HepG2 (cell line): ENCODE measurements around the gene RB1. TPM values are rescaled to one million over a fixed set of nuclear protein-coding genes. Genes with fewer than 3 reads are reported as not detected.

Source experiments
- ATAC-seq: fragments of 200-7000 bp; cut with Tn5 transposase; 3 replicates; pipeline ENCODE4 v1.9.1; 2020; ENCODE audit warnings: mild to moderate bottlenecking, moderate library complexity
- BruUV-seq: library from RNA; stranded (reverse); fragments of 400-500 nt; replicated peaks from 2 replicates; lab custom pipeline; 2021; lab: Mats Ljungman, UMichigan
- CTCF ChIA-PET: fragments of 300-600 bp; formaldehyde crosslinking; extraction: SDS; loops from one replicate; lab custom pipeline; 2021; ENCODE audit warnings: low total read pairs, inconsistent platforms, low intra/inter-chr PET ratio; lab: Yijun Ruan, JAX
- POLR2A ChIA-PET: fragments of 350-600 bp; sonication (Branson Sonifier 250); formaldehyde crosslinking; loops from one replicate; lab custom pipeline; 2020; ENCODE audit warnings: antibody characterized with exemption, inconsistent platforms; lab: Yijun Ruan, JAX
- DNase-seq: peaks from one replicate; pipeline ENCODE4 v3.0.0-alpha.2; 2015; ENCODE audit warnings: low spot score
- FAIRE-seq: peaks from 3 replicates; lab custom pipeline; 2011; peaks lifted over from hg19 to GRCh38; lab: Jason Lieb, UNC
- H2AFZ ChIP-seq: one replicate; pipeline ENCODE4 v1.6.1; 2011; ENCODE audit warnings: low read length, inconsistent platforms
- H3K27ac ChIP-seq: fragments of 300-600 bp; 3 replicates; pipeline ENCODE4 v1.8.0; 2011; ENCODE audit warnings: mixed run types, mild to moderate bottlenecking, mixed read lengths, low read length, inconsistent platforms; ENCODE audit not compliant: insufficient read depth; ENCODE audit errors: extremely low read length
- H3K27me3 ChIP-seq, 2 experiments: fragments of 200-600 bp in 1 of 2; 2 replicates in 1 of 2; 3 replicates in 1 of 2; pipeline versions ENCODE4 v1.6.0 to v1.8.0; 2011; ENCODE audit warnings: low read length in 2 of 2, mild to moderate bottlenecking in 2 of 2, moderate library complexity in 2 of 2, inconsistent platforms in 1 of 2; ENCODE audit not compliant: insufficient read depth in 2 of 2, control insufficient read depth in 1 of 2
- H3K36me3 ChIP-seq, 2 experiments: fragments of 200-600 bp in 1 of 2; replicated peaks in 1 of 2; 2 replicates in 1 of 2; 3 replicates in 1 of 2; pipeline versions ENCODE4 v1.5.1 to v1.8.0; 2011; ENCODE audit warnings: low read length in 2 of 2, inconsistent platforms in 1 of 2; ENCODE audit not compliant: insufficient read depth in 2 of 2, control insufficient read depth in 1 of 2
- H3K4me1 ChIP-seq: 2 replicates; pipeline ENCODE4 v1.5.1; 2012; ENCODE audit warnings: low read length, inconsistent platforms; ENCODE audit not compliant: insufficient read depth
- H3K4me2 ChIP-seq: 2 replicates; pipeline ENCODE4 v1.6.0; 2011; ENCODE audit warnings: low read depth, low read length, inconsistent platforms
- H3K4me3 ChIP-seq, 3 experiments: fragments of 200-600 bp in 1 of 3; sonication (generic), shearing (Covaris generic) in 1 of 3; replicated peaks in 1 of 3; 2 replicates each; pipeline ENCODE4 v1.5.1; 2011 to 2016; ENCODE audit warnings: low read length in 3 of 3, inconsistent platforms in 2 of 3, low read depth in 2 of 3, mild to moderate bottlenecking in 2 of 3, control low read depth in 1 of 3, mixed read lengths in 1 of 3; ENCODE audit not compliant: insufficient read depth in 1 of 3
- H3K79me2 ChIP-seq: one replicate; pipeline ENCODE4 v1.6.1; 2011; ENCODE audit warnings: low read length, inconsistent platforms; ENCODE audit not compliant: insufficient read depth
- H3K9ac ChIP-seq: 2 replicates; pipeline ENCODE4 v1.6.0; 2011; ENCODE audit warnings: mild to moderate bottlenecking, low read depth, low read length, inconsistent platforms; ENCODE audit not compliant: insufficient read depth
- H3K9me3 ChIP-seq: 2 replicates; pipeline ENCODE4 v1.5.1; 2012; ENCODE audit warnings: mild to moderate bottlenecking, low read length
- H4K20me1 ChIP-seq: 2 replicates; pipeline ENCODE4 v1.6.0; 2011; ENCODE audit warnings: inconsistent platforms, mild to moderate bottlenecking, low read length, moderate library complexity; ENCODE audit not compliant: insufficient read depth
- ASH2L ChIP-seq: fragments of 300-600, 200-600 bp; sonication (generic); IDR thresholded peaks from 2 replicates; pipeline ENCODE4 v1.7.0; 2017; ENCODE audit warnings: low read depth, mild to moderate bottlenecking, moderate library complexity, mixed read lengths, low read length; ENCODE audit not compliant: insufficient read length
- FOXA1 ChIP-seq, 2 experiments: fragments of 450-650 bp in 1 of 2; sonication (generic) in 1 of 2; formaldehyde crosslinking in 1 of 2; IDR thresholded peaks; 2 replicates each; pipeline versions ENCODE4 v1.4.0 to v1.6.1; 2016 to 2020; ENCODE audit warnings: missing genetic modification reagents in 1 of 2
- FOXO4 ChIP-seq: sonication (generic); formaldehyde crosslinking; conservative IDR thresholded peaks from 2 replicates; pipeline ENCODE4 v1.8.1; 2023; ENCODE audit warnings: missing genetic modification reagents
- GPN1 ChIP-seq: sonication (generic); formaldehyde crosslinking; IDR thresholded peaks from 2 replicates; pipeline ENCODE4 v1.5.1; 2020; ENCODE audit warnings: missing genetic modification reagents, borderline replicate concordance
- HCFC1 ChIP-seq: fragments of 150-350 bp; IDR thresholded peaks from 2 replicates; pipeline ENCODE4 v1.6.1; 2014; ENCODE audit warnings: low read depth, low read length
- HNF4A ChIP-seq: sonication (generic); formaldehyde crosslinking; IDR thresholded peaks from 2 replicates; pipeline ENCODE4 v1.4.0; 2020; ENCODE audit warnings: missing genetic modification reagents
- MLLT10 ChIP-seq: sonication (generic); formaldehyde crosslinking; IDR thresholded peaks from 2 replicates; pipeline ENCODE4 v1.4.0; 2020; ENCODE audit warnings: missing genetic modification reagents
- NCOR1 ChIP-seq: fragments of 200-600 bp; sonication (generic); IDR thresholded peaks from 2 replicates; pipeline ENCODE4 v1.7.0; 2017; ENCODE audit warnings: antibody characterized with exemption, low read length, borderline replicate concordance
- POLR2G ChIP-seq: fragments of 200-400 bp; formaldehyde crosslinking; IDR thresholded peaks from 2 replicates; pipeline ENCODE4 v1.6.1; 2018; ENCODE audit warnings: mild to moderate bottlenecking, low read depth, low read length, moderate library complexity
- RNF2 ChIP-seq: fragments of 450-650 bp; conservative IDR thresholded peaks from 2 replicates; pipeline ENCODE4 v1.6.1; 2016; ENCODE audit warnings: low read depth
- SP2 ChIP-seq: sonication (generic); formaldehyde crosslinking; IDR thresholded peaks from 2 replicates; pipeline ENCODE4 v1.5.1; 2020; ENCODE audit warnings: mild to moderate bottlenecking, missing genetic modification reagents
- TEAD2 ChIP-seq: sonication (generic); formaldehyde crosslinking; IDR thresholded peaks from 2 replicates; pipeline ENCODE4 v1.9.0; 2021; ENCODE audit warnings: missing genetic modification reagents
- THRA ChIP-seq: sonication (generic); formaldehyde crosslinking; IDR thresholded peaks from 2 replicates; pipeline ENCODE4 v1.4.0; 2020; ENCODE audit warnings: missing genetic modification reagents, borderline replicate concordance
- ZNF30 ChIP-seq: sonication (generic); formaldehyde crosslinking; IDR thresholded peaks from 2 replicates; pipeline ENCODE4 v1.5.0; 2020; ENCODE audit warnings: mild to moderate bottlenecking, missing genetic modification reagents
- ZSCAN22 ChIP-seq: sonication (generic); formaldehyde crosslinking; IDR thresholded peaks from 2 replicates; pipeline ENCODE4 v1.4.0; 2020; ENCODE audit warnings: mild to moderate bottlenecking, missing genetic modification reagents
- WGBS: methylation state at CpG from one replicate; pipeline ENCODE4 v1.1.6; 2017; ENCODE audit warnings: low lambda C conversion rate; 5-methylcytosine and 5-hydroxymethylcytosine counted together
- in situ Hi-C: cut with HindIII; loops from 2 replicates; pipeline ENCODE4 v1.10.0; 2017; ENCODE audit warnings: low pct_unique_long_range_greater_than_20kb; ENCODE audit not compliant: extremely low pct_ligation_motif_present
- intact Hi-C: fragments of 100-400 bp; cut with micrococcal nuclease; formaldehyde crosslinking; loops from one replicate; pipeline ENCODE4 v1.10.0; 2022; ENCODE audit not compliant: unreplicated experiment
- polyA plus RNA-seq, 8 experiments: library from polyadenylated mRNA; depleted of rRNA in 3 of 8; stranded (reverse) in 7 of 8; unstranded in 1 of 8; fragments of >200 nt; fragmentation: Illumina TruSeq in 4 of 8; extraction: Trizol in 4 of 8; gene quantifications; 2 replicates each; pipeline versions ENCODE4 v1.2.1 to v1.2.3, GENCODE V29; 2011 to 2016; ENCODE audit warnings: low read depth in 4 of 8, missing spikeins in 1 of 8, mixed read lengths in 1 of 8; ENCODE audit not compliant: insufficient read depth in 1 of 8
- total RNA-seq, 5 experiments: library from RNA; depleted of rRNA; stranded (reverse); fragments of >200 nt; fragmentation: Illumina TruSeq; extraction: Trizol; gene quantifications; 2 replicates each; pipeline ENCODE4 v1.2.3, GENCODE V29; 2016; ENCODE audit warnings: low read depth in 1 of 5

Gene RB1
- total and polyA plus RNA-seq, 2 of the 13 experiments (the other 11 are each of a cell fraction or from before 2014, with no cell fraction given) = 15.6 to 23.7 TPM

- no TSS peak for BruUV-seq
- H3K79me2 ChIP-seq = no peaks in the 10 kb centered on the region
- no peaks in the 10 kb centered on the region for H3K9me3 ChIP-seq
- no peak for DNase-seq
- H3K4me3 ChIP-seq = no peak overlapping the region
- H4K20me1 ChIP-seq = no peaks in the 10 kb centered on the region
- in situ Hi-C loops = no loop called here
- H2AFZ ChIP-seq = no peak overlapping the region
- intact Hi-C loops = no loop called here
- no peak overlapping the region for H3K9ac ChIP-seq
- no peak overlapping the region for H3K27ac ChIP-seq
- TF ChIP-seq HNF4A = peak; percentile 48
- TF ChIP-seq NCOR1 = peak; percentile 61; the same call in 1 of the 2 replicates
- no peak for TF ChIP-seq RNF2
- ChIA-PET POLR2A (no interaction called here), CTCF (no interaction called here)
- H3K4me2 ChIP-seq = no peak overlapping the region
- no peaks in the 10 kb centered on the region for H3K36me3 ChIP-seq
- no peak for FAIRE-seq
- peaks cover 5% of the 10 kb centered on the region; the same call in 1 of the 2 replicates for H3K4me1 ChIP-seq
- H3K27me3 ChIP-seq = no peaks in the 10 kb centered on the region
- no peak for ATAC-seq
- WGBS = 84% methylated on average over 4 of the region's 4 CpGs
These were observed 211.2 kb downstream of the RB1 start for GRCh38 chr13:48514793-48515192.

- H3K4me1 ChIP-seq = peaks cover 5% of the 10 kb centered on the region; the same call in 1 of the 2 replicates
- in situ Hi-C loops = no loop called here
- WGBS = 95% methylated on average over 6 of the region's 6 CpGs
- no peak overlapping the region for H3K4me2 ChIP-seq
- no peak overlapping the region for H3K27ac ChIP-seq
- no peak overlapping the region for H2AFZ ChIP-seq
- ChIA-PET POLR2A (no interaction called here), CTCF (no interaction called here)
- H3K79me2 ChIP-seq = no peaks in the 10 kb centered on the region
- H4K20me1 ChIP-seq = no peaks in the 10 kb centered on the region
- H3K27me3 ChIP-seq = no peaks in the 10 kb centered on the region
- no peak for FAIRE-seq
- ATAC-seq = no peak
- H3K36me3 ChIP-seq = no peaks in the 10 kb centered on the region
- no peak overlapping the region for H3K9ac ChIP-seq
- TF ChIP-seq TEAD2 = no peak
- no peak for TF ChIP-seq SP2 (CRISPR knock-in tag)
- no peak for TF ChIP-seq ZNF30 (CRISPR knock-in tag)
- TF ChIP-seq ASH2L = no peak
- TF ChIP-seq GPN1 (CRISPR knock-in tag) = no peak
- TF ChIP-seq ZSCAN22 (CRISPR knock-in tag) = no peak
- no peak for TF ChIP-seq FOXA1 (IDR thresholded peaks at IDR 0.05)
- no peak for TF ChIP-seq FOXA1 (CRISPR knock-in tag; IDR thresholded peaks at IDR 0.05)
- TF ChIP-seq THRA (CRISPR knock-in tag) = no peak
- TF ChIP-seq MLLT10 (CRISPR knock-in tag) = no peak
- TF ChIP-seq POLR2G = no peak
- no peak for TF ChIP-seq FOXO4 (CRISPR knock-in tag)
- no peak for TF ChIP-seq HCFC1
- no peaks in the 10 kb centered on the region for H3K9me3 ChIP-seq
- no peak for DNase-seq
- H3K4me3 ChIP-seq = no peak overlapping the region
- no TSS peak for BruUV-seq
- intact Hi-C loops = no loop called here
These were observed 212.2 kb downstream of the RB1 start for GRCh38 chr13:48515732-48516131.
